H1 (cell line): ENCODE data around the gene NIPAL4. TPM values are rescaled to one million over a fixed set of nuclear protein-coding genes. Genes with fewer than 3 reads are reported as not detected.

Source experiments
- CTCF ChIA-PET: fragments of 300-600 bp; sonication (Branson Sonifier 250); formaldehyde crosslinking; loops from one replicate; lab custom pipeline; 2021; ENCODE audit not compliant: partially characterized antibody; lab: Charles Lee
- POLR2A ChIA-PET: fragments of 300-600 bp; sonication (Branson Sonifier 250); formaldehyde crosslinking; loops from one replicate; lab custom pipeline; 2021; ENCODE audit warnings: inconsistent platforms; ENCODE audit not compliant: partially characterized antibody; lab: Charles Lee
- DNase-seq, 2 experiments: peaks; one replicate each; pipeline versions ENCODE4 v3.0.0 to v3.0.0-alpha.2; 2010 to 2022; ENCODE audit warnings: low spot score in 2 of 2, low read depth in 1 of 2, mixed read lengths in 1 of 2
- FAIRE-seq: peaks from 2 replicates; lab custom pipeline; 2011; peaks lifted over from hg19 to GRCh38; lab: Jason Lieb, UNC
- H2AFZ ChIP-seq: 2 replicates; pipeline ENCODE4 v1.8.1; 2012; ENCODE audit warnings: low read length, inconsistent platforms
- H2AK5ac ChIP-seq: 2 replicates; pipeline ENCODE4 v1.6.1; 2013; ENCODE audit warnings: low read depth, low read length
- H2BK120ac ChIP-seq: replicated peaks from 2 replicates; pipeline ENCODE3; 2013; ENCODE audit warnings: low read depth, low read length, inconsistent platforms
- H2BK12ac ChIP-seq: 2 replicates; pipeline ENCODE4 v1.6.1; 2013; ENCODE audit warnings: low read depth, low read length
- H2BK15ac ChIP-seq: 2 replicates; pipeline ENCODE4 v1.6.1; 2013; ENCODE audit warnings: low read length
- H2BK20ac ChIP-seq: 2 replicates; pipeline ENCODE4 v1.6.1; 2013; ENCODE audit warnings: low read length
- H2BK5ac ChIP-seq: 2 replicates; pipeline ENCODE4 v1.6.1; 2013; ENCODE audit warnings: low read depth, low read length
- H3K14ac ChIP-seq: 2 replicates; pipeline ENCODE4 v1.6.1; 2013; ENCODE audit warnings: inconsistent platforms; ENCODE audit not compliant: insufficient read length
- H3K18ac ChIP-seq: 2 replicates; pipeline ENCODE4 v1.6.1; 2013; ENCODE audit warnings: low read length; ENCODE audit errors: extremely low read depth
- H3K23ac ChIP-seq: 2 replicates; pipeline ENCODE4 v1.6.1; 2013; ENCODE audit warnings: inconsistent platforms; ENCODE audit not compliant: insufficient read length
- H3K23me2 ChIP-seq: 2 replicates; pipeline ENCODE4 v1.6.1; 2013; ENCODE audit warnings: low read depth, low read length
- H3K27ac ChIP-seq: 2 replicates; pipeline ENCODE4 v1.6.1; 2011; ENCODE audit warnings: low read depth, low read length, inconsistent platforms
- H3K27me3 ChIP-seq, 4 experiments: replicated peaks in 1 of 4; 1 replicate in 1 of 4; 2 replicates in 3 of 4; pipeline versions ENCODE4 v1.6.1 to v1.8.1; 2011 to 2013; ENCODE audit warnings: low read length in 3 of 4, mild to moderate bottlenecking in 3 of 4, inconsistent platforms in 2 of 4, mixed read lengths in 2 of 4, moderate library complexity in 1 of 4; ENCODE audit not compliant: control insufficient read depth in 3 of 4, insufficient read depth in 3 of 4; ENCODE audit errors: extremely low read depth in 1 of 4
- H3K36me3 ChIP-seq, 4 experiments: 2 replicates each; pipeline versions ENCODE4 v1.6.1 to v1.8.1; 2011 to 2013; ENCODE audit warnings: mild to moderate bottlenecking in 4 of 4, low read length in 3 of 4, moderate library complexity in 2 of 4, control low read depth in 1 of 4, inconsistent platforms in 1 of 4; ENCODE audit not compliant: insufficient read depth in 4 of 4, control insufficient read depth in 2 of 4
- H3K4ac ChIP-seq: replicated peaks from 2 replicates; pipeline ENCODE3; 2013; ENCODE audit warnings: low read length, low read depth, mixed read lengths, inconsistent platforms; ENCODE audit not compliant: insufficient read length
- H3K4me1 ChIP-seq, 4 experiments: replicated peaks in 1 of 4; 1 replicate in 1 of 4; 2 replicates in 3 of 4; pipeline versions ENCODE4 v1.6.1 to v1.8.1; 2011 to 2013; ENCODE audit warnings: low read length in 3 of 4, inconsistent platforms in 2 of 4, mixed read lengths in 1 of 4; ENCODE audit not compliant: insufficient read depth in 4 of 4, control insufficient read depth in 3 of 4
- H3K4me2 ChIP-seq, 2 experiments: 2 replicates each; pipeline versions ENCODE4 v1.6.1 to v1.8.1; 2011 to 2013; ENCODE audit warnings: low read depth in 2 of 2, low read length in 2 of 2, control low read depth in 1 of 2, inconsistent platforms in 1 of 2, mild to moderate bottlenecking in 1 of 2; ENCODE audit not compliant: insufficient read depth in 1 of 2
- H3K4me3 ChIP-seq, 4 experiments: fragments of 200-600, 300-600 bp in 1 of 4; sonication (generic), shearing (Covaris generic), sonication (Bioruptor Twin) in 1 of 4; 2 replicates each; pipeline versions ENCODE4 v1.5.1 to v1.8.1; 2011 to 2016; ENCODE audit warnings: low read length in 4 of 4, low read depth in 3 of 4, control low read depth in 2 of 4, inconsistent platforms in 2 of 4, mild to moderate bottlenecking in 2 of 4, mixed read lengths in 1 of 4, moderate library complexity in 1 of 4; ENCODE audit not compliant: insufficient read depth in 2 of 4; ENCODE audit errors: extremely low read depth in 1 of 4
- H3K56ac ChIP-seq: replicated peaks from 2 replicates; pipeline ENCODE3; 2013; ENCODE audit warnings: low read depth, mild to moderate bottlenecking, mixed read lengths, low read length, inconsistent platforms; ENCODE audit not compliant: insufficient read length
- H3K79me1 ChIP-seq: 2 replicates; pipeline ENCODE4 v1.6.1; 2013; ENCODE audit warnings: low read depth, low read length, control low read depth
- H3K79me2 ChIP-seq, 2 experiments: 2 replicates each; pipeline versions ENCODE4 v1.6.1 to v1.8.1; 2012 to 2013; ENCODE audit warnings: low read length in 2 of 2, mild to moderate bottlenecking in 2 of 2, inconsistent platforms in 1 of 2; ENCODE audit not compliant: insufficient read depth in 2 of 2, control insufficient read depth in 1 of 2
- H3K9ac ChIP-seq, 4 experiments: replicated peaks in 1 of 4; 1 replicate in 1 of 4; 2 replicates in 3 of 4; pipeline versions ENCODE4 v1.6.1 to v1.8.1; 2011 to 2013; ENCODE audit warnings: low read depth in 3 of 4, low read length in 3 of 4, control low read depth in 2 of 4, mild to moderate bottlenecking in 2 of 4, moderate library complexity in 2 of 4, inconsistent platforms in 1 of 4; ENCODE audit errors: extremely low read depth in 1 of 4
- H3K9me3 ChIP-seq, 2 experiments: 2 replicates each; pipeline versions ENCODE4 v1.6.1 to v1.8.1; 2012 to 2013; ENCODE audit warnings: mild to moderate bottlenecking in 2 of 2, moderate library complexity in 2 of 2, control low read depth in 1 of 2, inconsistent platforms in 1 of 2, low read depth in 1 of 2, low read length in 1 of 2, mixed read lengths in 1 of 2; ENCODE audit not compliant: insufficient read depth in 2 of 2
- H4K20me1 ChIP-seq, 2 experiments: replicated peaks in 1 of 2; 2 replicates each; pipeline versions ENCODE3 to v1.8.1; 2011 to 2013; ENCODE audit warnings: inconsistent platforms in 2 of 2, low read length in 2 of 2, mild to moderate bottlenecking in 1 of 2; ENCODE audit not compliant: insufficient read depth in 2 of 2, control insufficient read depth in 1 of 2
- H4K5ac ChIP-seq: 2 replicates; pipeline ENCODE4 v1.6.1; 2013; ENCODE audit warnings: low read length, low read depth, mixed read lengths, inconsistent platforms; ENCODE audit not compliant: insufficient read length
- H4K8ac ChIP-seq: 2 replicates; pipeline ENCODE4 v1.8.0; 2013; ENCODE audit warnings: mild to moderate bottlenecking, moderate library complexity, low read length, inconsistent platforms; ENCODE audit not compliant: insufficient read depth; ENCODE audit errors: extremely low read depth
- H4K91ac ChIP-seq: replicated peaks from 2 replicates; pipeline ENCODE3; 2013; ENCODE audit warnings: low read length, mixed read lengths, inconsistent platforms; ENCODE audit not compliant: insufficient read length
- polyA plus RNA-seq, 7 experiments: library from polyadenylated mRNA; depleted of rRNA in 3 of 7; stranded (reverse) in 5 of 7; unstranded in 2 of 7; fragments of >200 nt in 5 of 7; fragments of 200-250 nt in 2 of 7; gene quantifications; 1 replicate in 5 of 7; 2 replicates in 1 of 7; 4 replicates in 1 of 7; pipeline versions ENCODE4 v1.2.1 to v1.2.3, GENCODE V29; 2011 to 2013; ENCODE audit warnings: missing spikeins in 2 of 7, mixed read lengths in 2 of 7
- total RNA-seq: library from RNA; stranded (reverse); fragmentation: NEBNext Ultra II Directional; extraction: Animal tissue kit (Norgen Biotek cat#: 25700); gene quantifications from 2 replicates; pipeline ENCODE4 v1.2.1, GENCODE V29; 2021
- TF ChIP-seq, protein P1 (sequence below): IDR thresholded peaks from 2 replicates; pipeline ENCODE4 v1.6.1; 2012; ENCODE audit warnings: inconsistent platforms

NIPAL4 gene
- total and polyA plus RNA-seq, 2 of the 8 experiments (the other 6 are each of a cell fraction or from before 2014, with no cell fraction given), result 0.09 to 0.20 TPM

DNA sequence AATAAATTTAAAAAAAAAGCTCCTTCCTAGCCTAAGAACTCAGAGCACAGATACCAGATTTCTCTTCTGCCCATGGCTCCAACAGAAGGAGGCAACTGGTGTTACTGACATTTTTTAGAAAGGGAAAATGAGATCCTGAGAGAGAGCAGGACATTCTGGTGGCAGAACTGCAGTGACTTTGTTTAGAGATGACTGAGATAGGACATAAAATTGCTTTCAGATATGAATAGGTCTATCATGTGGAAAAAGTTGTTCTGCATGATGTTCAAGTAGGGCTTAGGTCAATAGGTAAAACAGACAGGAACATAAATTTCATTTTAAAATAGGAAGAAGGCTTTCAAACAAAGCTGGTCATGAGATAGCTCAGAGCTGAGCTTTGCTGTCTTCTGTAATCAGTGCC is 49.6 kb downstream of the NIPAL4 start:
- no peak overlapping the region for H2BK12ac ChIP-seq
- no peak overlapping the region for H3K4ac ChIP-seq
- no peaks in the 10 kb centered on the region; a peak in 2 of 8 replicates for H3K36me3 ChIP-seq
- H3K4me3 ChIP-seq, result no peak overlapping the region
- no peaks in the 10 kb centered on the region for H3K23me2 ChIP-seq
- H3K56ac ChIP-seq, result no peak overlapping the region
- H3K4me2 ChIP-seq, result no peak overlapping the region
- FAIRE-seq (no peak), DNase-seq (no peak)
- H3K18ac ChIP-seq, result no peak overlapping the region
- no peak overlapping the region for H3K14ac ChIP-seq
- no peak overlapping the region for H3K23ac ChIP-seq
- no peaks in the 10 kb centered on the region for H4K20me1 ChIP-seq
- no peak overlapping the region for H3K9ac ChIP-seq
- no peak overlapping the region for H2BK120ac ChIP-seq
- TF ChIP-seq, protein P1, sequence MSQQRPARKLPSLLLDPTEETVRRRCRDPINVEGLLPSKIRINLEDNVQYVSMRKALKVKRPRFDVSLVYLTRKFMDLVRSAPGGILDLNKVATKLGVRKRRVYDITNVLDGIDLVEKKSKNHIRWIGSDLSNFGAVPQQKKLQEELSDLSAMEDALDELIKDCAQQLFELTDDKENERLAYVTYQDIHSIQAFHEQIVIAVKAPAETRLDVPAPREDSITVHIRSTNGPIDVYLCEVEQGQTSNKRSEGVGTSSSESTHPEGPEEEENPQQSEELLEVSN, result no peak
- POLR2A ChIA-PET, result no interaction called here
- no peak overlapping the region for H4K5ac ChIP-seq
- H3K79me1 ChIP-seq, result no peaks in the 10 kb centered on the region
- no peak overlapping the region for H4K8ac ChIP-seq
- H3K9me3 ChIP-seq, result no peaks in the 10 kb centered on the region
- no peak overlapping the region for H4K91ac ChIP-seq
- no peaks in the 10 kb centered on the region; a peak in 1 of 7 replicates for H3K4me1 ChIP-seq
- H2BK20ac ChIP-seq, result no peak overlapping the region
- H3K27ac ChIP-seq, result no peak overlapping the region
- no peak overlapping the region for H2AK5ac ChIP-seq
- H2BK15ac ChIP-seq, result no peak overlapping the region
- H3K27me3 ChIP-seq, result no peaks in the 10 kb centered on the region
- CTCF ChIA-PET, result interaction anchor here (0.6 to 1.7 kb wide), 3 partner anchors 32 to 206 kb away, joined by 3 to 5 read pairs (median 4); no protein-coding TSS in a partner anchor
- H3K79me2 ChIP-seq, result no peaks in the 10 kb centered on the region
- H2AFZ ChIP-seq, result no peak overlapping the region
- H2BK5ac ChIP-seq, result no peak overlapping the region
